IMR-90 (cell line): ENCODE data around the gene CACNG7. TPM values are rescaled to one million over a fixed set of nuclear protein-coding genes. Genes with fewer than 3 reads are reported as not detected.

ENCODE experiments used
- ATAC-seq: fragments of 200-7000 bp; cut with Tn5 transposase; 2 replicates; pipeline ENCODE4 v1.9.1; 2020; ENCODE audit warnings: low read depth, mild to moderate bottlenecking, moderate library complexity
- BruUV-seq: library from RNA; stranded (reverse); fragments of 400-500 nt; replicated peaks from 2 replicates; lab custom pipeline; 2021; lab: Mats Ljungman, UMichigan
- CTCF ChIA-PET: fragments of 300-600 bp; formaldehyde crosslinking; extraction: SDS; loops from one replicate; lab custom pipeline; 2021; ENCODE audit warnings: antibody characterized with exemption; lab: Yijun Ruan, JAX
- POLR2A ChIA-PET: fragments of 300-600 bp; sonication (Branson Sonifier 250); formaldehyde crosslinking; loops from one replicate; lab custom pipeline; 2022; ENCODE audit warnings: antibody characterized with exemption; ENCODE audit not compliant: unreplicated experiment; lab: Charles Lee
- DNase-seq: peaks from one replicate; pipeline ENCODE4 v3.0.0; 2013
- H2AFZ ChIP-seq: replicated peaks from 2 replicates; pipeline ENCODE3; 2013; ENCODE audit warnings: low read length, mild to moderate bottlenecking; ENCODE audit not compliant: poor library complexity
- H2AK5ac ChIP-seq: 2 replicates; pipeline ENCODE4 v1.6.1; 2013; ENCODE audit warnings: low read depth, low read length, inconsistent platforms
- H2AK9ac ChIP-seq: replicated peaks from 2 replicates; pipeline ENCODE3; 2013; ENCODE audit warnings: mild to moderate bottlenecking, low read depth, low read length, moderate library complexity; ENCODE audit not compliant: poor library complexity
- H2BK120ac ChIP-seq: 2 replicates; pipeline ENCODE4 v1.6.1; 2013; ENCODE audit warnings: low read depth, low read length, inconsistent platforms
- H2BK15ac ChIP-seq: 3 replicates; pipeline ENCODE4 v1.6.1; 2013; ENCODE audit warnings: low read depth, low read length, inconsistent platforms
- H2BK20ac ChIP-seq: 2 replicates; pipeline ENCODE4 v1.6.1; 2013; ENCODE audit warnings: low read depth, mild to moderate bottlenecking, inconsistent platforms, low read length, moderate library complexity
- H2BK5ac ChIP-seq: 2 replicates; pipeline ENCODE4 v1.6.1; 2013; ENCODE audit warnings: mild to moderate bottlenecking, low read depth, low read length, inconsistent platforms; ENCODE audit not compliant: poor library complexity, severe bottlenecking
- H3K14ac ChIP-seq: replicated peaks from 2 replicates; pipeline ENCODE4 v1.6.1; 2013; ENCODE audit warnings: low read depth, low read length, inconsistent platforms
- H3K18ac ChIP-seq: 2 replicates; pipeline ENCODE4 v1.6.1; 2013; ENCODE audit warnings: low read depth, low read length, control low read depth
- H3K23ac ChIP-seq: 2 replicates; pipeline ENCODE4 v1.6.1; 2013; ENCODE audit warnings: low read depth, low read length, inconsistent platforms
- H3K27ac ChIP-seq: 2 replicates; pipeline ENCODE4 v1.5.1; 2013; ENCODE audit warnings: mild to moderate bottlenecking, control low read depth, low read length; ENCODE audit not compliant: insufficient read depth
- H3K27me3 ChIP-seq: 2 replicates; pipeline ENCODE4 v1.6.1; 2013; ENCODE audit warnings: low read length; ENCODE audit not compliant: control insufficient read depth, insufficient read depth
- H3K36me3 ChIP-seq: 2 replicates; pipeline ENCODE4 v1.6.1; 2013; ENCODE audit warnings: low read length, mixed read lengths; ENCODE audit not compliant: control insufficient read depth, insufficient read depth
- H3K4ac ChIP-seq: 2 replicates; pipeline ENCODE4 v1.6.1; 2013; ENCODE audit warnings: low read depth, low read length, inconsistent platforms
- H3K4me1 ChIP-seq: 2 replicates; pipeline ENCODE4 v1.6.1; 2013; ENCODE audit warnings: low read length, mixed read lengths; ENCODE audit not compliant: control insufficient read depth, insufficient read depth
- H3K4me2 ChIP-seq: 2 replicates; pipeline ENCODE4 v1.6.1; 2013; ENCODE audit warnings: low read depth, mild to moderate bottlenecking, control low read depth, low read length, moderate library complexity
- H3K4me3 ChIP-seq: 2 replicates; pipeline ENCODE4 v1.5.1; 2013; ENCODE audit warnings: low read depth, mild to moderate bottlenecking, control low read depth, low read length, moderate library complexity; ENCODE audit not compliant: insufficient read depth
- H3K56ac ChIP-seq: 2 replicates; pipeline ENCODE4 v1.6.1; 2013; ENCODE audit warnings: low read length, inconsistent platforms; ENCODE audit not compliant: insufficient read depth; ENCODE audit errors: extremely low read depth
- H3K79me1 ChIP-seq, 2 experiments: 2 replicates each; pipeline ENCODE4 v1.6.1; 2013; ENCODE audit warnings: low read length in 2 of 2, inconsistent platforms in 1 of 2, low read depth in 1 of 2
- H3K9ac ChIP-seq: 2 replicates; pipeline ENCODE4 v1.6.1; 2013; ENCODE audit warnings: low read depth, low read length, control low read depth
- H3K9me1 ChIP-seq: 2 replicates; pipeline ENCODE4 v1.6.1; 2013; ENCODE audit warnings: low read length, inconsistent platforms; ENCODE audit not compliant: insufficient read depth
- H3K9me3 ChIP-seq: 2 replicates; pipeline ENCODE4 v1.6.1; 2013; ENCODE audit warnings: low read length; ENCODE audit not compliant: control insufficient read depth, insufficient read depth
- H4K20me1 ChIP-seq: 2 replicates; pipeline ENCODE4 v1.6.1; 2013; ENCODE audit warnings: low read length, inconsistent platforms; ENCODE audit not compliant: insufficient read depth
- H4K5ac ChIP-seq: 2 replicates; pipeline ENCODE4 v1.6.1; 2013; ENCODE audit warnings: mild to moderate bottlenecking, low read depth, low read length, control low read depth
- H4K8ac ChIP-seq, 2 experiments: 2 replicates each; pipeline ENCODE4 v1.6.1; 2013; ENCODE audit warnings: low read depth in 2 of 2, low read length in 2 of 2, control low read depth in 1 of 2, inconsistent platforms in 1 of 2
- H4K91ac ChIP-seq: 2 replicates; pipeline ENCODE4 v1.6.1; 2013; ENCODE audit warnings: low read depth, low read length, inconsistent platforms; ENCODE audit not compliant: insufficient read depth
- MAFK ChIP-seq: IDR thresholded peaks from 2 replicates; pipeline ENCODE4 v1.6.1; 2012; ENCODE audit warnings: low read depth, low read length, improper control_type of control experiment
- MAZ ChIP-seq: IDR thresholded peaks from 2 replicates; pipeline ENCODE4 v1.6.1; 2012; ENCODE audit warnings: low read depth, mild to moderate bottlenecking, low read length, improper control_type of control experiment, moderate library complexity, borderline replicate concordance
- POLR2A ChIP-seq: IDR thresholded peaks from 2 replicates; pipeline ENCODE4 v1.6.1; 2012; ENCODE audit warnings: mild to moderate bottlenecking, low read depth, low read length
- WGBS, 2 experiments: methylation state at CpG; one replicate each; pipeline versions ENCODE4 v1.1.5 to v1.1.7; 2013; ENCODE audit warnings: missing lambda C conversion rate in 2 of 2; ENCODE audit not compliant: insufficient read length in 1 of 2; ENCODE audit errors: extremely low coverage in 2 of 2; 5-methylcytosine and 5-hydroxymethylcytosine counted together
- dilution Hi-C: fragments of 300-500 bp; cut with HindIII; formaldehyde crosslinking; loops from one replicate; pipeline ENCODE4 v1.14.3; 2018; ENCODE audit warnings: low sequenced_read_pairs; ENCODE audit not compliant: unreplicated experiment
- in situ Hi-C: fragments of 300-500 bp; cut with MboI; formaldehyde crosslinking; loops from 3 replicates; pipeline ENCODE4 v1.14.3; 2019; ENCODE audit warnings: low sequenced_read_pairs, inconsistent platforms, mixed read lengths
- intact Hi-C: fragments of 100-400 bp; cut with micrococcal nuclease; formaldehyde crosslinking; loops from 2 replicates; pipeline ENCODE4 v1.10.0; 2022
- polyA plus RNA-seq, 3 experiments: library from polyadenylated mRNA; depleted of rRNA; stranded (reverse); fragments of >200 nt; gene quantifications; 2 replicates each; pipeline ENCODE4 v1.2.3, GENCODE V29; 2012; ENCODE audit warnings: low replicate concordance in 1 of 3
- total RNA-seq: library from RNA; depleted of rRNA; stranded (reverse); fragments of >200 nt; gene quantifications from 2 replicates; pipeline ENCODE4 v1.2.3, GENCODE V29; 2012

CACNG7 gene
- total and polyA plus RNA-seq, 2 of the 4 experiments (the other 2 are of a cell fraction): 0.36 to 6.7 TPM

DNA sequence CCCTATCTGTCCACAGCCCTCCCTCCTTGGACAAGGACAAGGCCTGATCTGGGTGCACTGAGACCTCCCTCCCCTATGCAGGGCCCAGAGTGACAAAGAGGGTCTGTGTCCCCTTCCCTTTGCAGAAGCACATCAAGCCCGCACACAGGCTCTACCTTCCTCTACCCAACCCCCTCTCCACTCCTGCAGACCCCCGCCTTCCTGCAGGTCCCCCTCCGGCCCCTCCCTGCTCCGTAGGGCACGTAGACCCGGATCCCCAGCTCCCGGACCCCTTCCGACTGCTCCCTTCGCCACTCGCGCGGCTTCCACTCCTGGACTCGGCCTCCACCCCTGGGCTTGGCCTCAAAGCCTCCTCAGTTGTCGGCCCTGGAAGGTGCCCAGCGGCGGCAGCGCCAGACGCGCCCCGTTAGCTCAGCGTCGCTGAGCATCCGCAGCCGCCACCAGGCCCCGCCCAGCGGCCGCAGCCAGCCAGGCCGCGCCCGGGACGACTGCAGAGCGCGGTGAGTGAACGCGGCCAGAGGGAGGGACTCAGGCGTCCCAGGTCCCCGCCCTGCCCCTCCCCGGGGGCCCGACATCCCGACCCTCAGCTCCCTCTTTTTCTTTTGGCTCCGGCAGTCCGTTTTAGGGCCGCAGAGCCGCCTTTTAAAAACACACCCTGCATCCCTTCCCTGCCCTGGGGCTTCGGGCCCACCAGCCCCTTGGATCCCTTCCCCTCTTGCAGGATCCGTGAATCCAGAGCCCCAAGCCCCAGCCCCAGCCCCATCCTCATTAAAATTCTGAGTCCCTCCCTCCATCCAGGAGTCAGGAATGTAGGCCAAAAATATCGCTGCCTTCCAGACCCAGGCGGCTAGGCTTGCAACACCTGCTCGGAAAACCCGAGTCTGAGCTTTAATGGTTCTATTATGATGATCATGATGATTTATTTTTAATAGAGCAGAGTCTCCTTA is 42.9 kb upstream of the CACNG7 start:
- Histone ChIP-seq H2AK5ac (peak overlapping the region; percentile 37; the same call in 1 of the 2 replicates), H3K4ac (peak overlapping the region; percentile 85), H3K36me3 (peaks cover 6% of the 10 kb centered on the region), H3K4me3 (peak overlapping the region; percentile 60), H4K20me1 (peaks cover 10% of the 10 kb centered on the region), H2BK120ac (peak overlapping the region; percentile 62), H3K56ac (no peak overlapping the region), H4K5ac (peak overlapping the region; percentile 88), H2AFZ (peak overlapping the region; percentile 94), H3K9me1 (peaks cover 6% of the 10 kb centered on the region; the same call in 1 of the 2 replicates), H2AK9ac (peak overlapping the region; percentile 21), H2BK5ac (no peak overlapping the region), H3K4me1 (peaks cover 7% of the 10 kb centered on the region), H3K18ac (peak overlapping the region; percentile 47), H3K79me1 (peaks cover 0 to 30% of the 10 kb centered on the region in 2 experiments; a peak in 2 of 4 replicates), H3K23ac (0 out of 2 replicates have a peak overlapping the region, but pooled peaks have one; percentile 76), H3K14ac (peak overlapping the region; percentile 80; the same call in 1 of the 2 replicates), H3K27ac (peak overlapping the region; percentile 58), H2BK15ac (peak overlapping the region; percentile 29; the same call in 1 of the 3 replicates), H3K4me2 (peak overlapping the region; percentile 81), H3K9me3 (no peaks in the 10 kb centered on the region), H4K91ac (peak overlapping the region; percentile 74; the same call in 1 of the 2 replicates), H3K9ac (peak overlapping the region; percentile 70), H4K8ac (peak overlapping the region; percentile 77 to 81), H2BK20ac (no peak overlapping the region; the same call in 1 of the 2 replicates), H3K27me3 (no peaks in the 10 kb centered on the region)
- TF ChIP-seq MAZ: peak; percentile 18; the same call in 1 of the 2 replicates
- TF ChIP-seq POLR2A: peak; percentile 58
- no peak for TF ChIP-seq MAFK
- POLR2A ChIA-PET: interaction anchor here (0.6 kb wide), 1 partner anchor 388 kb away, joined by 4 read pairs; no protein-coding TSS in a partner anchor
- DNase-seq: peak; percentile 39
- CTCF ChIA-PET: no interaction called here
- WGBS, 2 experiments: 1% methylated on average over 30 of the region's 50 CpGs; no CpG with 5 or more reads in 1 of the 2 experiments
- in situ Hi-C loops: no loop called here
- intact Hi-C loops: loop anchor here (10.0 kb wide), 1 partner anchor 239 kb away; the partner anchor contains the start of genes NDUFA3 and OSCAR
- no TSS peak for BruUV-seq
- peak; percentile 18 for ATAC-seq
- dilution Hi-C loops: no loop called here
